Stimulated activated CD4-positive, alpha-beta T cell treated with anti-CD3 and anti-CD28 coated beads, Interleukin-1b, Interleukin-23, amount 100 ng/mL, for 1 hour (primary cell): ENCODE data around the gene LAMC1.

Experiments used
- DNase-seq, 2 donors: peaks; one replicate each; pipeline ENCODE4 v3.0.0-alpha.2; 2020; ENCODE audit warnings: low read depth in 2 of 2

LAMC1 gene

DNA sequence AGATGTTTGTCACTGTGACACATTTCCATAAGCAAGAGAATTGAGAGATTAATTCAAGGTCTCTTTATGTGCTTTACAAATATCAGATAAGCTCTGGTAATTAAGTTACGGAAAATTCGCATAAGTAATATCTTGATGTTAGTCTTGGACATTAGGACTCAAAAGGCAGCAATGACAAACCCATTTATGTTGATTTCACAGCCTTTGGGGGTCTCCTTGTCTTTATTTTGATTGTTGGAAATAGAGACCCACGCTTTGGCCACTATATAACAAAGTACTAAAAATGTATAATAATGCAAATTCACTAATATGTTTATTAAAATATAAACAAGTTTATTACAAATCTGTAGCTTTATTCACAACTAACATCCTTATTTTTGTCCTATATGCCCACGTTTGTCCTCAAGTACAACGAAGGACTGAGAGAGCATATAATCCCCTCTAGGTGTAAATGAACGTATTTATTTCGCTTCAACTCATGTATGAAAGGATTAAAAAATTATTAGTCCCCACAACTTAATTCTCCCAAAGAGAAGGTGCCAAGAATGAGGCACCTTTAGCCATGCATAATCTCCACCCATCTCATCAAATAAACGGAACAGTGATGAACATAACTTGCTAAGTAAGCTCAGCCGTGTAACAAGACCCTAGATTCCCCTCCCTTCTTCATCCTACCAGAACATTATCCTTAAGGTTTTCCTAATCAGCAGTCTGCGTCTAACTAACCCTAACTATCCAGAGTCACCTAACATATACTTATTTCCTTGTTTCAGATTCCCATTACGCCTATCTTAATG, 1.6 kb upstream of the LAMC1 start:
- no peak for DNase-seq

GRCh38 chr1:183022202-183023145, 746 bp upstream of the LAMC1 start:
- DNase-seq = no peak

GRCh38 chr1:183023601-183024316, 539 bp downstream of the LAMC1 start:
- DNase-seq = no peak

- no peak for DNase-seq
Measured at GRCh38 chr1:183024317-183025009, 1.2 kb downstream of the LAMC1 start.

DNA sequence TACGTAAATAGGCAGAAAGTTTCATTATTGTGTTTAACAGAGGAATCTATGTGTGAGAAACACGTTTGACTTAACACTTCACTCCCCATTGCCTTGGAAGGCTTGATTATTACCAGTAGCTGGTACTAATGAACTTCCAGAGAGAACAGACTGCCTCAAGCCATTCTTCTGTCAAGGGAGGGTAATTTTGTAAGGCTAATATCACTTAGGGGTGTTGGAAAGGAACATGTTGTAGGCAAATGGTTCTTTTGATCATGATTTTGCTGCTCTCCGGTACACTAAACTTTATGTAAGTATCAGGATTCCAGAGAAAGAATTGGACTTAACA, 1.8 kb downstream of the LAMC1 start:
- no peak for DNase-seq

GRCh38 chr1:183025782-183026774, 2.9 kb downstream of the LAMC1 start:
- no peak for DNase-seq

GRCh38 chr1:183027031-183027430, 3.8 kb downstream of the LAMC1 start:
- no peak for DNase-seq

GRCh38 chr1:183027791-183028190, 4.6 kb downstream of the LAMC1 start:
- DNase-seq = no peak

DNA sequence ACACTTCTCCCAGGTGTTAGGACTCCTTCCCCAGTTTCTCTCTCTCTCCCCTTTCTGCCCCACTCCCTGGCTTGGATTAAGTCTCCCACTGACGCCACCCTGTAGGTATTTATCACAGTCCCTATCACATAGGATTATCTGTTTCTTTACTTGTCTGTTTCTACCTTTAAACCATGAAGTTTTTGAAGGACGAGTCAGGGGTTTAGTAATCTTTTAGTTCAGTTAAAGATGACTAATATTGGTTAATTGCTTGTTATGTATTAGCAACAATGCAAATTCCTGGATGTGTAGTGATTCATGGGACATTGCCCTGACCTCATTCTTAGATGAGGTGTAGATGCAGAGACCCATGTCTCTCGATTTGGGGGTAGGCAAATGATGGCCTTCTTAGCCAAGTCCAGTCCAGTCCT, 6.4 kb downstream of the LAMC1 start:
- no peak for DNase-seq

DNA sequence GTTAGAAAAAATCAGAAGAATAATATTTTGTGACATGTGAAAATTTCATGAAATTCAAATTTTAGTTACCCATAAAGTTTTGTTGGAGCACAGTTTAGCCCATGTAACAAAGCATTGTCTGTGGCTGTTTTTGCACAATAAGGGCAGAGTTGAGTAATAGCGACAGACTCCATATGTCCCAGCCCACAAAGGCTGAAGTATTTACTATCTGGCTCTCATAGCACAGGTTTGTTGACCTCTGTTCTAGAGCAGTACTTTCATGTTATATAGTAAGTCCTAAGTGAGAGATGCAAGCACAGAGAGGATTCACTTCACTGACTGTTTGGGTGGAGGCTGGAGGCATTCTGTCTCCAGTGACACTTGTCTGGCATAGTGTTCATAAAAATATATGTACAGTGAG, 6.8 kb downstream of the LAMC1 start:
- DNase-seq = no peak

- DNase-seq = no peak
Measured at GRCh38 chr1:183032122-183032921, 9.1 kb downstream of the LAMC1 start.

- no peak for DNase-seq
Measured at GRCh38 chr1:183033205-183033604, 10.0 kb downstream of the LAMC1 start.

DNA sequence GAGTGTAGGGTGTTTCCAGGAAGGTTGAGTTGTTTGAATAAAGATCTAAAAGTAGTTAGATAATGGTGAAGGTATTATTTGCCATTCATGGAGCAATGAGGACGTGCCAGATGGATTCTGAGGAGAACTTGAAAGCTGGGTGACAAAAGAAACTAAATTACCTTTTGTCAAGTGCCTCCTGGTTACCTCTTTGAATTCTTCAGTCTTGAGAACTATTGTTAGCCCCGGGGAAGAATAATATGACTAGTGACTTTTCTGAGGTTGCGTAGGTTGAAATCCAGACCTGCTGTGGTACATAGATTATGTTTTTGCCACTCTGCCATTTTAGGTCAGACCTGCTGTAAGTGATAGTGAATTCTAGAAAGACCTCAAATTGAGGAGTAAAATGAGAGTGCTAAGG, 11.5 kb downstream of the LAMC1 start:
- DNase-seq = no peak

DNA sequence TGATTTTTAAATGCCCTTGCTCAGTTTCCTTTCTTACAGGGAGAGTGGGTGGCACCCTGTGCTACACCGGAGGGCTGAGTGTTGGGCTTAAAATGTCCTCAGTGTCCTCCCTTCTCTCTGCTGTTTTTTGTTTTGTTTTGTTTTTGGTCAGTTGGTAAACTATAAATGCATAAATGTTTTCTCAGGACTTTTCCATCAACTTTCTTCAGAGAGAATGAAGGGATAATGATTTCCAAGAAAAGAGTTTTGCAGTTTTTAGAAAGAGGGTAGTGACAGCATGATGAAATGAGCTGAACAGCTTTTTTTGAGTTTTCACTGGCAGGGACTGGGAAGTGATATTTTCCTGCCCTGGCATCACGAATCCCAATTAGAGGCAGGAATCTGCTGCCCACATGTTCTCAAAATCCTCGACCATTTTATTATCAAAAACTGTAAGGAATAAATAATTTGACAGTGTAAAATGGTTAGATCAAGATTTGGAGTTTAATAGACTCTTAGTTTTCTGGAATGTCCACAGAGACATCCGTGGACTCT, 15.2 kb downstream of the LAMC1 start:
- DNase-seq = no peak

GRCh38 chr1:183038913-183039312, 15.7 kb downstream of the LAMC1 start:
- DNase-seq = no peak

- DNase-seq = no peak
Measured at GRCh38 chr1:183039330-183039729, 16.1 kb downstream of the LAMC1 start.

DNA sequence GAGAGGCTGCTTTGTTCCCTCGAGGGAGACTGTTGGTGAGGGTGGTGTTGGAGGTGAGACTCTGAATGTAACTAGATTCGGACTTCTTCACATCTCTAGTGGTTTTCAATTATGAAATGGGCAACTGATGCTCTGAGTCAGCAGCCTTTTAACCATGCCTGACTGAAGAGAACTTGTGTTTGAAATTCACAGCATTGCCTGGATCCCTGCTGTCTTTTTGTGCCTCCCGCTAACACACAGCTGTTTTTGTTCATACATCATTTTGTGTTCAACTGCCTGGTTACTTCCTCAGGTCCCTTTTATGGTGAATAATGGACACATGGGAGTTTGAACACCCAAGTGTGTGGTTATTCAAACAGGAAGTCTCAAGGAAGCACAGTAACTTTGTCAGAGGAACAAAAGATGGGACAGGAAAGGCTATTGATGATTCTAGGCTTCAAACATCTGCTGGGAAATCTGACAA, 16.8 kb downstream of the LAMC1 start:
- no peak for DNase-seq

DNA sequence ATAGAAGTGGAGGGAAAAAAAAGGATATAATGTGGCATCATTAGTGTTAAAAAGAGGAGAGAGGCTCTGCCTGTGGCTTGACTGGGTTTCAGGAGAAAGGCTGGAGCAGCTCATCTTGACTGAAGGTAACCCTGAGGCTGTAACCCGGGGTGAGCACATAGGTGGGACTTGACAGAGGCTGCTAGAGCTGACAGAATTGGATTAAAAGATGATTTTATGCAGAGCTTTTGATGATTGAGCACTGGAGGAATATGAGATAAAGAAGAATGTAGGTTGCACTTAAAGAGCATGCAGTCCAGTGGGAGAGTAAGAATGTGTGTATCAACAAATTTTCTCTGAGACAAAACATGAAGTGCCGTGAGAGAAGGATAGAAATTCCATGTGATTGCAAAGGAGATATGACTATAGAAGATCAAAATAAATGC, 17.3 kb downstream of the LAMC1 start:
- no peak for DNase-seq

DNA sequence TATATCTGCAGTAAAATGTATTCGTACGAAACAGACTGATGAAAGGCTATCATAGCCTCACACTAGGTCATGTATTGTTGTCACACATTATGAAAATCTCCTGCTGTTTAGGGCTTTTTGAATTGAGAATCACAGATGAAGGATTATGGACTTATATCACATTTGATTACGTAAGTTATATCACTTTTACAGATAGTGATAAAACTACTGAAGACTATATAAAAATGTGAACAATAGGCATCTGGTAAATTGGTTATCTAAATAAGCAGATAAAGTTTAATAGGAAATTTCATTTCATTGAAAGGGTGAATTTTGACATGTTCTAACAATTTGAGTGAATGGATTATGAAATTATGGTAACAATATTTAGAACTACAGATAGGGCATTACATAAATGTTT, 20.0 kb downstream of the LAMC1 start:
- no peak for DNase-seq
